GM19238 (cell line): ENCODE data around the gene LTBR.
"Not testable (repeated sequence)": the region's sequence is repeated elsewhere in the genome, so short reads cannot be mapped to it uniquely, and the experiment has no call there.

ENCODE experiments used
- DNase-seq: peaks from one replicate; pipeline ENCODE4 v3.0.0; 2011; ENCODE audit warnings: low spot score; ENCODE audit not compliant: insufficient read length

The LTBR gene

DNA sequence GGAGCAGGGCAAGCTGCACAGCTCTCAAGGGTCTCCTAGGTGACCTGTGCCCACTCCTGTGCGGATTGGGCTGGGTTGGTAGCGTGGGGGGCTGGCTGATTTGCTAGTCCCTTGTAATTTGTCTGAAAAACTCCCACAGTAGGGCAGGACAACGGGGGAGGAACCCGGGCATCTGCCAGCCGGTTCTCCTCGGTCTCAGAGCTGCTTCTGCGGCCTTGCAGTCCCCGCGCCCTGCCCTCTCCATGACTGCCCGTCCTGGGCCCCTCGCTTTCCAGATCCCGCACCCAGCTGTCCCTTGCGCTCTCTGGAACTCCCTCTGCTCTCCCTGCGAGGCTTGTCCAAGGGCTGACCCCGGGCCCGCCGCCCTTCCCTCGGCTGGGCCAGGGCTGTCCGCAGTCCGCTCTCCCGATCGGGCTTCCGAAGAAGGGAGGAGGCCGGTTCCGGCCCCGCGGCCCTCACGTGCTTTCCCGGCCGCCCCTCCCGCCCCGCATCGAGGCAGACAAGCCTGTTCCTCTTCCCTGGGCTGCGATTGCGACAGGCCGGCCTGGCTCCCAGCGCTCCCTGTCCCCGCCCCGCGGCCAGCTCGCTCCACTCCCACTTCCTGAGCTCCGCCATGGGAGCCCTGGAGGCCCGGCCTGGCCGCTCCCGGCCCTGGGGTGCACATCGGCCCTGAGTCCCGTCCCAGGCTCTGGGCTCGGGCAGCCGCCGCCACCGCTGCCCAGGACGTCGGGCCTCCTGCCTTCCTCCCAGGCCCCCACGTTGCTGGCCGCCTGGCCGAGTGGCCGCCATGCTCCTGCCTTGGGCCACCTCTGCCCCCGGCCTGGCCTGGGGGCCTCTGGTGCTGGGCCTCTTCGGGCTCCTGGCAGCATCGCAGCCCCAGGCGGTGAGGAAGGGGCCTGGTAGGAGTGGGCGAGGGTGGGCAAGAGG lies at the start of gene LTBR:
TSS of gene LTBR (plus strand) at position 591 of the 927 bp plus-strand sequence. CDS start at position 788, 197 bp downstream.
- no peak for DNase-seq

DNA sequence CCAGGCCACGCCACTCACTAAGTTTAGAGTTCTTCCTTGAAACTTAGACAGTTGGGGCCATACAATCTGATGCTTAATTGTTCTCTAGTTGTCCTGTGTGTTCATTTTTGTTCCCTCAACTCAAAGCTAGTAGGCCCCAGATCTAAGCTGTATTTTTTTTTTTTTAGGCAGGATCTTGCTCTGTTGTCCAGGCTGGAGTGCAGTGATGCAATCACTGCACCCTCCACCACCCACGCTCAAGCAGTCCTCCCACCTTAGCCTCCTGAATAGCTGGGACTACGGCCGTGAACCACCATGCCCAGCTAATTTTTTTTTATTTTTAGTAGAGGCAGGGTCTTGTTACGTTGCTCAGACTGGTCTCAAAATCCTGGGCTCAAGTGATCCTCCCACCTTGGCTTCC lies 49.6 kb upstream of the LTBR start:
- DNase-seq: no peak

DNA sequence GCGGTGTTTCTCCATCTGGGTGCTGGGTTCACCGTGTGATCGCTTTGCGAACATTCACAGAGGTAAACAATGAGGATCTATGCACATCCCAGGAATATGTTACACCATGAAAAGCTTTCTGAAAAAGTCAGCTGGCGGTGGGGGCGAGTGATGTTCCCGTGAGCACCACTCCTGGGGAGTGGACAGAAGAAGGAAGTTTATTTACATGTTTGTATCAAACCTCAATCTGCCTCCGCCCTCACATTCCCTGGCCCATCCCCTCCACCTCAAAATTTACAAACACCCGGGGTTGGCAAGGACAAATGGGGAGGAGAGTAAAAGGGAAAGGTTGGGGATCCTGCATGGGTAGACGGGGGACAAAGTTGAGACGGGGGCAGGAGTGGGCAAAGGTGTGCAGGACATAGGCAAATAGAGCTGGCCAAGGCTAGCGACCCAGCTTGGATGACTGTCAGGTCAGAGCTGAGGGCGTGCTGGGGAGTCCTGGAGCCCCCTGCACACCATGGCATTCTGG lies 49.0 kb upstream of the LTBR start:
- DNase-seq: no peak

DNA sequence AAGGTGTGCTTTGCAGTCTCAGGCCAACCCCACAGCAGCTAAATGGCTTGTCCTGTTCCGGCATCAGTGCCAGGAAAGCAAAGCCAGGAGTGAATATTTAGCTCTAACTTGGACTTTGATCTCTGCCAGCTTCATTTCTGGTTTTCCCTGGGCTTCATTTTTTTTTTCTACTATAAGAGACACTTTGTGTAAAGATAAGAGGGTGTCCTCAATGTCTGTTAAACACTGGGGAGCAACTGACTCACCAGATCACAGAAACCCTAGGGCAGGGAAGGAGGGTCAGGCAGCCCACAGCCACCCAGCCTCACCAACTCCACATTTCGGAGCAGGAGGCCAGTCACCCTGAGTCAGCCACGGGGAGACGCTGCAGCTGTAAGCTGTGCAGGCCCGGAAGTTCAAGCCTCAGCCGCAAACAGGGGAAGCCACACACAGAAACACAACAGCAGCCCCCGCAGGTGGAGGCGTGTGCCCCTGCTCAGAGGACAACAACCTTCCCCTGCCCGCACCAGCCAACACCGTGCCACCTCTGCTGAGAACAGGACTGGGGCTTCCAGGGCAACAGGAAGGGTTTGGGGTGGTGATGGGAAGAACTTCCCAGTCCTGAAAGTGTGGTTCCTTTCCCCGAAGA lies 48.4 kb upstream of the LTBR start:
- peak; percentile 94 for DNase-seq

DNA sequence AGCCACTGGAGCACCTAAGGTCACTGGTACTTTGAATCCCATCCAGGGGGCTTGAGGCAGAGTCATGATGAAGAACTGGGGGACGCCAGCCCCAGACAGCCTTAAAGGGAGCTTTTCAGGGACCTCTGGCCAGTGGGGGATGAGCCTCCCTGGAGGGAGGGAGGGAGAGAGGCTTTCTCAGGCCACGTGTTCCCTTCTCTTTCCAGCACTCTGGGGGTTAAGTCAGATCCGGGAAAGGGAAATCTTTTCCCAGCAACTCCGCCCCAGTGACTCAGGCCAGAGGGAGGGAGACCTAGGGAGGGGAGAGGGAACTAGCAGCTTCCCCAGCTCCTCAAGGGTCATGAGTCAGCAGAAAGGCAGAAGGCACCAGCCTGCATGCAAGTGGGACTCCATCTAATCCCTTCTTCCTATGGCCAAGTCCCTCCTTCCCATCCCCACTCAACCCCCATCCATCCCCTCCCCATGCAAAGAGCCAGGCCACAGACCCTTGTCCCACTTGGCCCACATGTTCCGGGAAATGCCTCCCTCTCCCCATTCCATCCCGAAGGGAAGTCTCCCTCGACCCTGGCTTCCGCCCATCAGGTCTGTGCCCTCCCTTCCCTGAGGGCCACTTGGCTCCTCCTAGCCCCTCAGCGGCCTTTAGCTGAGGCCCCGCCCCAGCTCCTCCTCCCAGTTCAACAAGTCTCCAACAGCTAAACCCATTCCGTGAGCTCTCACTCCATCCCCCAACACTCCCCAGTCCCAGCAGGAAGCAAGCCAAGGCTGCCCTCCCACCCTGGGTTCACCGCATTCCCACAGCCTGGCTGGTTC lies 47.7 kb upstream of the LTBR start:
- peak; percentile 58 for DNase-seq

DNA sequence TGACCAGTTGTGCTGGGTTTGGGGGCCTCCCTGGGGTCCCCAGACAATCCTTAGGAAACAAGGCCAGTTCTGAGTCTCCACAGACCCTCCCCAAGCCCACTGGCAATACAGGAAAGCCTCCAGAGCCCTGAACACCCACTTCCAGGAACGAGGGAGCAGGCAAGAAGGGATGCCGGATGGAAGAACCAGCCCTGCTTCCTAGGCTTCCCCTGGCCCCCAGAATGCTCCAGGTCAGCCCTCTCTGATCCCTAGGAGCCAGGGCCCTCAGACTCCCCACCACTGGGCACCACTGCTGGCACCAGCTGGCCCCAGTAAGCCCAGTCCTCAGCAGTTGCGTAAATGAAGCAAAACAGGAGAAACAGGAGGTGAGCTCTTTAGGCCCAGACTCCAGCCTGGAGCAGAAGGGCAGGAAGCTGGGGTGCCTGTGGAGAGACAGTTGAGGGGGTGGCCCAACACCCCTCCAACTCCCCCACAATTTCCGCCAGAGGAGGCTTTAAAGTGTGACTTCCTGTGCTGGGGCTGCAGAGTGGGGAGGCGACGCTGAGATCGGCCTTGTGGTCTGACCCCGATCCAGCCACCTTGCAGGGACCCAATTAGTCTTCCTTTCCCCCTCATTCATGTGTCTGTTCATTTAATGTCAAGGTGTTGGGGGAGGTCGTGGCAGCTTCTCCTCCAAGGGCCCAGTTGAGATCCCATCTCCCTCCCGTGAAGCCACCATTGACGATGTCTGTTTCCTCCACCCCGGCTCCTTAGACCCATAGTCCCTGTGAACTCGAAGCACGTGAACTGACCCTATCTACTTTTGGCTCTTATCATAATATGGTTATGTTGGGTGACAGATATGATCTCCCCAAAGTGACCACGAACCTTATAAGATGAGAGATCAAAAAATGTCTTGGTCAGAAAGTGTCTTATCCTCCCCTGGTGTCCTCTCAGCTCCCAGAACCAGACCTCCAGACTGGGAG lies 46.8 kb upstream of the LTBR start:
- DNase-seq: peak; percentile 48

DNA sequence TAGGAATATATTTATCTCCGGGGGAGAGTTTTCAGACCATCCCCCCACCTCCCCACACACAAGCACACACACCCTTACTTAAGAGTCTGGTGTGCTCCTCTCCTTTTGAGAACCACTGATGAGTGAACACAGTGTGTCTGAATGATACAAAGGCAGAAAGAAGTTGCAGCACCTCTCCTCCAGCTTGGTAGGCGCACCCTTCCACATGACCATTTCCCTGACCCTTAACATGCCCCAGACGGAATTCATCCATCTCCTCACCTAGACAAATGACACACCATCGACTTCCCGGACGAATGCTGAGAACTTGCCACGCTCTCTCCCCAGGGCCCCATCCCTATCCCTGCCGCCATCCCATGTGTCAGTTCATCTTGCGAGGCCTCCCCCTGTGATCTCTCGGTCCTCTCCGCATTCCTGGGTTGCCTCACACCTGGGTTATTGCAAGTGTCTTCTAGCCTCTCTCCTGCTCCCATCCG lies 46.0 kb upstream of the LTBR start:
- no peak for DNase-seq

DNA sequence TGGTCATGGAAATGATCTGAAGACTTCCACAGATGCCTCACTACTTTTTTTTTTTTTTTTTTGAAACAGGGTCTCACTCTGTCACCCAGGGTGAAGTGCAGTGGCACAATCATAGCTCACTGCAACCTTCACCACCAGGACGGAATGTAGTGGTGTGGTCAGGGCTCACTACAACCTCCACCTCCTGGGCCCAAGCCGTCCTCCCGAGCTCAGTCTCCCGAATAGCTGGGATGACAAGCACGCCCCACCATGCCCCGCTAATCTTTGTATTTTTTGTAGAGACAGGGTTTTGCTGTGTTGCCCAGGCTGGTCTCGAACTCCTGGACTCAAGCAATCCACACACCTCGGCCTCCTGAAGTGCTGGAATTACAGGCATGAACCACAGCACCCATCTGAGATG lies 45.4 kb upstream of the LTBR start:
- not testable (repeated sequence) for DNase-seq

DNA sequence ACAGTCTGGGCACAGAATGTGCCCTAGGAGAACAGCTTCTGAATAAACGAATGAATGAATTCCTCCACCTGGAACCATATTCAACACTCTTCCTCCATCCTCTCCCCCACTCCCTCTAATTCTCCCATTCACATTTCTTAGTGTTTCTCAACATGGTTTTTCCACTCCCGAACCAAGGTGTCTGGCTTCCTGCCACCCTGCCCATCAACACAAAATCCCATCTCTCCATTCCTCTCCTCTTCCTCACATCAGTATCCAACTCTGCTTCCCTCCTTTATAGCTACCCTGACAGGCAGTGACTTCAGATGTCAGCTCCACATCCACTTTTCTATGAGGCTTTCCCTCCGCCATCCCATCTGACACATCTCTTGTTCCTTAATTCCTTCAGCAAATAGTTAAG lies 45.0 kb upstream of the LTBR start:
- no peak for DNase-seq

DNA sequence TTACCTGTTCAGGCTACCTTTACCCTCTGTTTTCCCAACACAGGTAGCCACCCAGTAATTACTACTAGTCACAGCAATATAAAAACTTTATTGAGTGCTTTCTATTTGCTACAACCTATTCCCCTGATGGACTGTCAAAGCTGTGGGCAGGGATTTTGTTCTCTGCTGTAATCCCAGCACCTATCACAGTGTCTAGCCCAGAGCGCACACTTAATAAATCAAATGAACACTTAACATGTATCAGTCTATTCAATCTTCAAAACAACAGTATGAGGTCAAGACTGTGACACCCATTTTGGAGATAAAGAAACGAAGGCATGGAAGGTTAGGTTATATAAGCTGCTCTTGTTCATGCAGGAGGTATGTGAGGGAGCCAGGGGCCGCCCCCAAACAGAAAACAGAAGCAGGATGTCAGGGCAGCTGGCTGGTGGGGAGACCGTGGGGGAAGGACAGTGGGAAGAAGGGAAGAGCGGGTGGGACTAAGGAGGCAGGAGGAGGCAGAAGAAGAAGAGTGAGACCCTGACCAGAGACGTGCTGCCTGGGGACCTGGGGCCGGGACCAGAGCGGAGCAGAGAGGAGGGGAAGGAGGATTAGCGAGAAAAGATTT lies 43.8 kb upstream of the LTBR start:
- DNase-seq: no peak

DNA sequence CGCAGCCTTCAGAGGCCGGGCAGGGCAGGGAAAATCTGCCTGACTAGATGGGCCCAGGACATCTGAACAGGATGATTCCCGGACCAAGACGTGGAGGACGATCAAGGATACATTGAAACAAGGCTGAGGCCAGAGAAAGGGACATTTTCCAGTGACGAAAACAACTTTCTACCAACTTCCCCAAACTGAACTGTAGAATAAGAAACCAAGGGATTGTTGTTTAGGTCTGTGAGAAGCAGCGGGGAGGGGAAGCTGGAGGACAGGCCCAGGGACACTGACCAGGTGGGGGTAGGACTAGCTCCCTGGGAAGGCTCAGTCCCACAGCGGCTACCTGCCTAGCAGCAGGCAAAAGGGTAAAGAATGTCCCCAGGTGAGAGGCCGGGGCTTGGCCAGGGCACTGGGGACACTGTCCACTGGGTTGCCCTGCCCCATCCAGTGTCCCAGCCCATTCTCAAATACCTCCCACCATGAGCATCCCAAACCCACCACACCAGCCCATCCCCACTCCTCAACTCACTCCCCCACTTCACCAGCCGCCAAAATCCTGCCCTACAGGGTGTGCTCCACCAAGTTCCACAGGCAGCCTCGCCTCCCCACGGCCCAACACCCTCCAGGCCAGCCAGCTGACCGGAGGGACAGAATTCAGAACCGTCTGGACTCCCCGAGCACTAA lies 43.1 kb upstream of the LTBR start:
- DNase-seq: no peak

DNA sequence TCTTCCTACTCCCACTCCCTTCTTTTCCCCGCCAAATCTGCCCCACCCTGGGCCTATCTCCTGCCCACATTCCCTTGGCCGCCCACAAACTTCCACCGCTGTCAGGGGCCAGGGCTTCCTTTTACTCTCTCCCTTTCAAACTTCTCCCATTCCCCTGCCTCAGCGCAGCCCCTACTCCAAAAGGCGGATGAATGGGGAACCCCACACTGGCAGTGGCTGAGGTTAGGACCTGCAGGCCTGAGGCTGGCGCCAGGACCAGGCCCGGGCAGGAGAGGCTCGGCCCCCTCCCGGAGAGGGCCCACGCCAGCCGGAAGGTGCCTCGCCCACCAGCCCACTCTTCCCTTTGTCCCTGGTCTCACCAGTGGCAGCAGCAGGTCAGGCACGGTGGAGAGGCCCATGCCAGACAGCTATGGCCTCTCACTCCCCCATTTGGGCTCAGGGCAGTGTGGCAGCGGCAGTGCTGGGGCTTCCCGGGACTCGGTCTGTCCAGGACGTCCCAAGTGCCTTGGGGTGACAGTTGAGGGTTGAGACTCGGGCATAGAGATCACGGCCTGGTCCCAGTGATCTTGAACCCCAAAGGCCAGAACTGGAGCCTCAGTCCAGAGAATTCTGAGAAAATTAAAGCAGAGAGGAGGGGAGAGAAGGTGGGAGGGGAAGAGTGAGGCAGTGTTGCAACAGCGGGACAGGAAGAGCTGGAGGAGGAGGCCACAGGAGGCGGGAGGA lies 42.4 kb upstream of the LTBR start, which contains the start of gene TNFRSF1A:
TSS of gene TNFRSF1A (minus strand) at position 660 of the 723 bp plus-strand sequence. CDS start at position 398, 262 bp downstream.
- peak; percentile 55 for DNase-seq

DNA sequence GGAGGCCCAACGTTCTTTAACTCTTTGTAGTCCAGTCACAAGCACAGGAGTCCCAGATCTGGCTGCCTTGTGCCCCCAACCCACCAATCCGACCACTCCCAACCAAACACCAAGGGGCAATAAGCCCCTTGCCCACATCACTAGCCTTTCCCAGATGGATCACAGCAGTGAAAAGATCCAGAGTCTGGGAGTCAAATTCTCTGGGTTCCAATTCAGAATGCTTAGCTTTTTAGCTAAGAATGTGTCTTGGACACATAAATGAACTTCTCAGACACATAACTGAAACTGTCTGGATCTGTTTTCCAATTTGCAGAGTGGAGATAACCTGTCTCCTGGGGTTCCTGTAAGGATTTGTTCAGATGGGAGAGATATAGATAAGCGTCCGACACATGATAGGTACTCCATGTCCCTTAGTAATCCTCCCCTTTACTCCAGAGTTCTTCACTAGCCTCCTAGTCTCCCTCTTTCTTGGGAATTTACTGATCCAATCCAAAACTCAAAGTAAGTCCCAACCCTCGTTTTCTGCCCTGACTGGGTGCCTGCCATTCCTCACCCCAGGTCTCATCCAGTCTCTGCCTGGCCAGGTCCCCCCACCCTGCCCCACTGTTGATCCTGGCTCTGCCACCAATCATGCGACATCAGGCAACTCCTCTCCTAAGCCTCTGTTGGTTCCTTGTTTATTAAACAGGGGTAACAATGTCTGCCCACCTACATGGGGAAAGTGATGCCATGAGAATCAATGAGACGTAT lies 41.6 kb upstream of the LTBR start:
- DNase-seq: no peak

DNA sequence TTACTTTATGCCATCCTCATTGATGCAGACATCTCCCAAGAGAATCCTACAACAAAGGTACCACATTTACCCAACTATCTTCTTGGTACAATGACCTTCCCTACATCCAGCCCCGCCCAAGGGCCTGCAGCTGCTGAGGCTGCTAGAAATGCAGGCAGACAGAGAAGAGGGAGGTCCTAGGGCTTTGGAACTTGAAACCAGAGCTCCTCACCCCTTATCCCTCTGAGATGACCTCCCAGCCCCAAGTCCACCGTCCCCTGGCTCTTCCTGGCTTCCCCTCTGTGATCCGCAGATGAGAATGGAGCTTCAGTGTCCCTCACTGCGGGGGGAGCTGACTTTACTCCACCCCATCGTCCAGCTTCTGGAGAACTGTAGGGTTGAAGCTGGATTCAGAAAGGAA lies 40.4 kb upstream of the LTBR start:
- DNase-seq: no peak

DNA sequence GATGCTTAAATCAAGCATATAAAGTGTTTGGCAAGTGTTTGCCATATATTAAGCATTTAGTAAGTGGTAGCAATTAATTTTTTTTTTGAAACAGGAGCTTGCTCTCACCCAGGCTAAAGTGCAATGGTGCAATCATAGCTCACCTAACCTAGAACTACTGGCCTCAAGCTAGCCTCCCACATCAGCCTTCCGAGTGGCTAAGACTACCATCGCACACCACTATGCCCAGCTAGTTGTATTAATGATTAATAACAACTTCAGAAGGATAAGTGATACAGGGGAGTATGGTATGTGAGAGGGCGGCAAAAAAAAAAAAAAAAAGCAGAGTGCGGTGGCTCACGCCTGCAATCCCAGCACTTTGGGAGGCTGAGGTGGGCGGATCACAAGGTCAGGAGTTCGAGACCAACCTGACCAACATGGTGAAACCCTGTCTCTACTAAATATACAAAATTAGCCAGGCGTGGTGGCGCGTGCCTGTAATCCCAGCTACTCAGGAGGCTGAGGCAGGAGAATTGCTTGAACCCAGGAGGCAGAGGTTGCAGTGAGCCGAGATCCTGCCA lies 39.8 kb upstream of the LTBR start:
- DNase-seq: not testable (repeated sequence)

DNA sequence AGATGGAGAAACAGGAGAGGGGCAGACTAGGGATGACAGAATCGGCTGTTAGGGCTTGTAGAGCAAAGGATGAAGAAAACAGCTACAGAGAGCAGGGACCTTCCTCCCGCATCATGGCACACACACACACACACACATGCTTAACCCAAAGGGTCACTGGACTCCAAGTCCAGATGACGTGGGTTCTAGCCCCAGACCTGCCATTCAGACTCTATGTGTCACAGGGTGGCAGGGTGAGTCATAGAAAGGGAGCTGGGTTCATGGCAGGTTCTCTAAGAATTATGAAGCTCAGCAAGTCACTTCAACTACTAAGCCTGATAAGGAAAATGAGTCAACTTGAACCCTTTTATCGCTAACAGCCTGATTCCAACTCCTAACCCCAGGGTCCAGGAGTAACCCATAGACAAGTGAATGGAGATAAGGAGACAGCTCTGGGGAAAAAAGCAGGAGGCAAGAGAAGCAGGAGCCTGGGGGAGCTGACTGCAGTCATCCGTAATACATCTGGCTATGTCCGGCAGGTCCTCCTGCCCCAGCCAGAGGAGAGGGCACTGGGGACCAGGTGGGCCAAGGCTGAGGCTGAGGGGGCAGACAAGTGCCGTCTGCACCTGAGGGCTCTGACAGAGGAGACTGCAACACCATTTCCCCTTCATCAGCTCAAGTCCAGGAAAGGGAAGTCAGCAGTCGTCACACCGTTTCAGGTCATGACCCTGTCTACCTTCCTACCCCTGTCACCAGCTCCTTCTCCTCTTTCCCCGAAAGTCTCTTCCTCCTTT lies 38.5 kb upstream of the LTBR start:
- DNase-seq: no peak
